ENCODE data around the gene ZMYND11. TPM values are rescaled to one million over a fixed set of nuclear protein-coding genes. Genes with fewer than 3 reads are reported as not detected.

Gene ZMYND11
- total and polyA plus RNA-seq, 2 experiments from 2014 or later: 31.5 to 70.2 TPM

DNA sequence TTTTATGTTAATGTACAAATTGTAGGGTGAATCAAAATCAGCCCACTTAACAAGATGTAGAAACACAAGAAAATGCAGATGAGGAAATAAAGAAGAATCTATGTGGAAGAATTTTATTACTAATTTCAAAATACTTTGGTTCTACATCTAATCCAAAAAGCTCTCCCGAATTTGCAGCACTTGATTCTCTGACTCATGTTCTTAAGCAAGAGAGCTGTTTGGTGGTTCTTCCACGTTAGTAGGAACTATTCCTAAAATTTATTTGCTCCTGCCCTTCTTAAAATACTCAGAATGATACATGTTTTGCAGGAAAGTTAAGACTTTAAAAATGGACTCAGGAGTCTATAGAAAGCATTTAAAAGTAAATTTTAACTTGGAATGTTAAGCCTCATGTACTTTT is 91.8 kb downstream of the ZMYND11 start:
- H3K27me3 ChIP-seq: no peaks in the 10 kb centered on the region
- no peak for DNase-seq (ENCODE audit: low spot score)
- WGBS (ENCODE audit: low lambda C conversion rate, missing lambda C conversion rate): 84% methylated on average over 2 of the region's 2 CpGs
- no peak overlapping the region for H3K27ac ChIP-seq
- no peak overlapping the region for H3K4me2 ChIP-seq
- TF ChIP-seq CTCF (IDR thresholded peaks at IDR 0.05; ENCODE audit: poor library complexity): no peak
- no peak for TF ChIP-seq EZH2phosphoT487 (IDR thresholded peaks at IDR 0.05; ENCODE audit: low read depth, severe bottlenecking, unreplicated experiment)
- TF ChIP-seq EZH2 (IDR thresholded peaks at IDR 0.05; ENCODE audit: borderline replicate concordance): no peak
- no peaks in the 10 kb centered on the region for H3K9me3 ChIP-seq (ENCODE audit: low read depth)
- no peaks in the 10 kb centered on the region for H3K4me1 ChIP-seq (ENCODE audit: insufficient read depth)
- no peak overlapping the region for H2AFZ ChIP-seq
- no peak overlapping the region for H3K4me3 ChIP-seq
- H3K9me2 ChIP-seq (replicated peaks; ENCODE audit: insufficient read depth): no peaks in the 10 kb centered on the region
- H3K79me2 ChIP-seq: peaks cover 8% of the 10 kb centered on the region
- no peaks in the 10 kb centered on the region for H4K20me1 ChIP-seq (ENCODE audit: insufficient read depth, poor library complexity, severe bottlenecking)
- H3K36me3 ChIP-seq (replicated peaks; ENCODE audit: insufficient read depth, low read depth): no peaks in the 10 kb centered on the region

DNA sequence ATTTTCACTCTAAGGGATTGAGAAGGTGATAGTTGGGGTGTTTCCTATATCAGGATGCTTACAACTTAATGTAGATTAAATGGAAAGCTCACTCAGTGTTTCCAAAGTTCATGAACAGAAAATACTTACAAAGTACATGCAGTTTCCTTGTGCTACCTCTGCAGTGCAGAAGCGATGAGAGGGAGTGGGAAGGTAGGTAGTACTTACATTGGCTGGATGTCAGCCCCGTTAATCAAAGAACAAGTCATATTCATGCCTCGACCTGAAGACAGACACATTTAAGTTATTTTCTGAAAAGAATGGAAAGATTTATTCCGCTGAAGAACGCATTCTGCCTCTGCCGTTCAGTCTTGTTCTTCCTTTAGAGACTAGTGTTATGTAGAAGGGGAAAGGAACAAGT is 93.1 kb downstream of the ZMYND11 start:
- 95% methylated on average over 6 of the region's 6 CpGs for WGBS (ENCODE audit: low lambda C conversion rate, missing lambda C conversion rate)
- DNase-seq (ENCODE audit: low spot score): no peak
- H2AFZ ChIP-seq: no peak overlapping the region
- no peak overlapping the region for H3K27ac ChIP-seq
- H3K4me2 ChIP-seq: no peak overlapping the region
- H3K36me3 ChIP-seq (replicated peaks; ENCODE audit: insufficient read depth, low read depth): no peaks in the 10 kb centered on the region
- no peaks in the 10 kb centered on the region for H3K9me3 ChIP-seq (ENCODE audit: low read depth)
- H4K20me1 ChIP-seq (ENCODE audit: insufficient read depth, poor library complexity, severe bottlenecking): no peaks in the 10 kb centered on the region
- no peaks in the 10 kb centered on the region for H3K4me1 ChIP-seq (ENCODE audit: insufficient read depth)
- no peaks in the 10 kb centered on the region for H3K9me2 ChIP-seq (replicated peaks; ENCODE audit: insufficient read depth)
- H3K27me3 ChIP-seq: no peaks in the 10 kb centered on the region
- TF ChIP-seq EZH2 (IDR thresholded peaks at IDR 0.05; ENCODE audit: borderline replicate concordance) (no peak), EZH2phosphoT487 (IDR thresholded peaks at IDR 0.05; ENCODE audit: low read depth, severe bottlenecking, unreplicated experiment) (no peak), CTCF (IDR thresholded peaks at IDR 0.05; ENCODE audit: poor library complexity) (no peak)
- no peak overlapping the region for H3K4me3 ChIP-seq
- H3K79me2 ChIP-seq: peaks cover 8% of the 10 kb centered on the region

DNA sequence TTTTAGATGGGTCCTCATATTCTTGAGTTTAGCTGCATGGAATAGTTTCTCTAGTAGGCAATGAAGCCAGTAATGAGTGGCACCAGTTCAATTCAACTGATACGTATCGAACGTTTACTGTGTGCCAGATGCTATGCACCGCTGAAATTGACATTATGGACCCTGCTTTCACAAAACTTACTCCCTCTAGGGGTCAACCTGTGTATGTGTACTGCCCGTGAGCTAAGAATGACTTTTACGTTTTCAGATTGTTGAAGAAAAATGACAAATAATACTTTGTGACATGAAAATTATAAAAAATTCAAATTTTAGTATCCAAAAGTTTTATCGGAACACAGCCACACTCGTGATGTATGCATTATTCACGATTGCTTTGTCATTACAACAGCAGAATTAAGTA is 95.5 kb downstream of the ZMYND11 start:
- Histone ChIP-seq H3K9me2 (replicated peaks; ENCODE audit: insufficient read depth) (no peaks in the 10 kb centered on the region), H3K4me2 (no peak overlapping the region), H3K4me3 (no peak overlapping the region), H3K9me3 (ENCODE audit: low read depth) (no peaks in the 10 kb centered on the region), H3K27ac (no peak overlapping the region), H3K79me2 (peaks cover 5% of the 10 kb centered on the region), H3K27me3 (no peaks in the 10 kb centered on the region), H4K20me1 (ENCODE audit: insufficient read depth, poor library complexity, severe bottlenecking) (no peaks in the 10 kb centered on the region), H2AFZ (no peak overlapping the region), H3K4me1 (ENCODE audit: insufficient read depth) (peaks cover 7% of the 10 kb centered on the region), H3K36me3 (replicated peaks; ENCODE audit: insufficient read depth, low read depth) (no peaks in the 10 kb centered on the region)
- DNase-seq (ENCODE audit: low spot score): no peak
- no peak for TF ChIP-seq EZH2 (IDR thresholded peaks at IDR 0.05; ENCODE audit: borderline replicate concordance)
- peak; percentile 19 for TF ChIP-seq CTCF (IDR thresholded peaks at IDR 0.05; ENCODE audit: poor library complexity)
- TF ChIP-seq EZH2phosphoT487 (IDR thresholded peaks at IDR 0.05; ENCODE audit: low read depth, severe bottlenecking, unreplicated experiment): no peak
- 90% methylated on average over 9 of the region's 9 CpGs for WGBS (ENCODE audit: low lambda C conversion rate, missing lambda C conversion rate)

- WGBS (ENCODE audit: low lambda C conversion rate, missing lambda C conversion rate): 97% methylated on average over 3 of the region's 3 CpGs
- no peak overlapping the region for H3K27ac ChIP-seq
These were observed 96.8 kb downstream of the ZMYND11 start for GRCh38 chr10:232061-232460.

More at GRCh38 chr10:232061-232460, 96.8 kb downstream of the ZMYND11 start:
- TF ChIP-seq CTCF (IDR thresholded peaks at IDR 0.05; ENCODE audit: poor library complexity) (no peak), EZH2 (IDR thresholded peaks at IDR 0.05; ENCODE audit: borderline replicate concordance) (no peak), EZH2phosphoT487 (IDR thresholded peaks at IDR 0.05; ENCODE audit: low read depth, severe bottlenecking, unreplicated experiment) (no peak)
- Histone ChIP-seq H2AFZ (no peak overlapping the region), H3K4me3 (no peak overlapping the region), H3K4me2 (no peak overlapping the region), H3K9me3 (ENCODE audit: low read depth) (no peaks in the 10 kb centered on the region), H3K4me1 (ENCODE audit: insufficient read depth) (peaks cover 7% of the 10 kb centered on the region), H3K79me2 (peaks cover 5% of the 10 kb centered on the region), H3K9me2 (replicated peaks; ENCODE audit: insufficient read depth) (no peaks in the 10 kb centered on the region), H4K20me1 (ENCODE audit: insufficient read depth, poor library complexity, severe bottlenecking) (peaks cover 2% of the 10 kb centered on the region), H3K27me3 (no peaks in the 10 kb centered on the region), H3K36me3 (replicated peaks; ENCODE audit: insufficient read depth, low read depth) (no peaks in the 10 kb centered on the region)
- DNase-seq (ENCODE audit: low spot score): no peak

Measured in hepatocyte (in vitro differentiated cells).